ENCODE results near the gene ZFAND3. TPM values are rescaled to one million over a fixed set of nuclear protein-coding genes. Genes with fewer than 3 reads are reported as not detected.

Gene ZFAND3
- total RNA-seq, 1 experiment from 2014 or later, result 34.7 TPM

DNA sequence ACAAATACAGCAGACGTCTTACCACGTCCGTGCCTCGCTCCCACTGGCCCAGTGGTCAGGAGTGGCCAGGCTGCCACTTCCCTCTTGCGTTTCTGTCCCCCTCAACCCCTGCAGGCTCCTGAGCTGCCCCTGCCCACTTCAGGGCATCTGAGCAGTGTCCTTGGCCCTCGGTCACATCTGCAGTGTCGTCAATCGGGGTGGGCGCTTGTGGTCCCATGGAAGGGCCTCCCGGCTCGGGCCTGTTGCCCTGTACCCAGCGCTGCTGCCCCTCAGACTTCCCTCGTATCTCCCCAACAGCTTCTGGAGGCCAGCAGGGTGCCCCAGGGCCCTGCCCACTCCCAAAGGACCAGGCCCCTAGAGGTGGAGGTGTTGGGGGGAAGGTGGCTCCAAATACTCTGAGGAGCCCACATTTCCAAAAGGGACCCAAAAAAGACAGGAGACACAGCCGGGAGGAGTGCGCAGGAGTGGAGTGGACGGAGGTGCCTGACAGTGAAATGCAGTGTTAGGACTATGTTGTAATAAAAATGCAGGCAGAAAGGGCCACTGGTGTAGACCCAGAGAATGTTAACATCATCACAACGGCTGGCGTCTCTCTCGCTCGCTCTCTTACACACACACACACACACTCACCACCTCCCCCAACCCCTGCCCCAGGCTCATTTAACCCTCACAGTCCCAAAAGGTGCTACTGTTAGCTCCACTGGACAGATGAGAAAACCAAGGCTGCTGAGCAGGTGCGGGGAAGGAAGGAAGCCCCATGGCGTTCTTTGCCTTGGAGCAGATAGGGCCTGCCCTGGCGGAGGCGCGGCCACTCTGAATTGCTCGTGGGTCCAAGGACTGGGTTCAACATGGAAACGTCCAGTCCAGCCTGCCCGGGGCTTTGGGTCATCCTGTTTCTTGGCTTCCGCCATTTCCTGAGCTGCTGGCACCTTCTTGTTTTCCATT, 343.9 kb downstream of the ZFAND3 start:
- in situ Hi-C loops (cut with HindIII; ENCODE audit: low sequenced_read_pairs), result no loop called here
- DNase-seq (ENCODE audit: low spot score), result no peak

GRCh38 chr6:38164131-38164481, 344.6 kb downstream of the ZFAND3 start:
- in situ Hi-C loops (cut with HindIII; ENCODE audit: low sequenced_read_pairs), result no loop called here
- no peak for DNase-seq (ENCODE audit: low spot score)

DNA sequence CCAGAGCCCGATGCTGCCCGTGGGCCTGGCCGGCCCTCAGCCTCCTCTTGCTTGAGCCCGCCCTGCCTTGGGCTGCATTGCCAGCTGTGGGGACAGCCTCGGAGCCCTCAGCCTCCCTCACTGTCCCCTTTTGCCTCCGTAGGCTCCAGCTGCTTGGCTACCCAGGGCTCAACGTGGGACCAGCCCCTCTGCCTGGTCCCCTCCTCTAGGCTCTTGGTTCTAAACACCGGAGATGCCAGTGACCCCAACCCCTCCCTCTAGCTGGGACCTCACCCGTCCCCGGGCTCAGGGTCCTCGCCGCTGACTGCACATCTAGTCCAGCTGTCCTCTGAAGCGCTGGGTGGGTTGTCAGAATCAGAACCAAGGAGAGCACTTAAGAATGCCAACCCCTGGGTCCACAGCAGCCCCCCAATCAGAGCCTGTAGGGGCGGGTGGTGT, 345.2 kb downstream of the ZFAND3 start:
- no peak for DNase-seq (ENCODE audit: low spot score)
- in situ Hi-C loops (cut with HindIII; ENCODE audit: low sequenced_read_pairs), result no loop called here

DNA sequence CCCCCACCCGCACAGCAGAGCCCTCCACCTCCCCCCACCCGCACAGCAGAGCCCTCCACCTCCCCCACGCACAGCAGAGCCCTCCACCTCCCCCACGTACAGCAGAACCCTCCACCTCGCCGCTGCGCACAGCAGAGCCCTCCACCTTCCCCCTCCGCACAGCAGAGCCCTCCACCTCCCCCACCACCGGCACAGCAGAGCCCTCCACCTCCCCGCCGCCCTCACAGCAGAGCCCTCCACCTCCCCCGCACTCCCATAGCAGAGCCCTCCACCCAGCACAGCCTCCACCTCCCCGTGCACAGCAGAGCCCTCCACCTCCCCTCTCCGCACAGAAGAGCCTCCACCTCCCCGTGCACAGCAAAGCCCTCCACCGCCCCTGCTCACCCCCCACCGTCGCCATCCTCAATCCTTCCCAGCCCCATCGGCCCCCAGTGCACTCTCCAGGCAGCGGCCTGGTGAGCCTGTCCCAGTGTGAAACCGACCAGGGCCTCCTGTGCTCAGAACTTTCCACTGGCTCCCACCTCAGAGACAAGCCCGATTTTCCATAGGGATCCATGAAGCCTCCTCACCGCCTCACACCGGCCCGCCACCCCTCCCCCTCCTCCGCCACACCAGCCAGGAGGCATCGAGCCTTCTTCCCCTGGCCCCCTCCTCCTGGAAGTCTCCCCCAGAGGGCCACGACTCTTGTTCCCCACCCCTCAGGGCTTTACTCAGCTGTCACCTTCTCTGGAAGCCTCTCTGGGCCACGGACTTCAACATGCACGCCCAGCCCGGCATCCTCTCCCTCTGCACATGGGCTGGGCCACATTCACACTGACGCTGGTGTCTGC, 347.1 kb downstream of the ZFAND3 start:
- DNase-seq (ENCODE audit: low spot score), result no peak
- in situ Hi-C loops (cut with HindIII; ENCODE audit: low sequenced_read_pairs), result no loop called here

DNA sequence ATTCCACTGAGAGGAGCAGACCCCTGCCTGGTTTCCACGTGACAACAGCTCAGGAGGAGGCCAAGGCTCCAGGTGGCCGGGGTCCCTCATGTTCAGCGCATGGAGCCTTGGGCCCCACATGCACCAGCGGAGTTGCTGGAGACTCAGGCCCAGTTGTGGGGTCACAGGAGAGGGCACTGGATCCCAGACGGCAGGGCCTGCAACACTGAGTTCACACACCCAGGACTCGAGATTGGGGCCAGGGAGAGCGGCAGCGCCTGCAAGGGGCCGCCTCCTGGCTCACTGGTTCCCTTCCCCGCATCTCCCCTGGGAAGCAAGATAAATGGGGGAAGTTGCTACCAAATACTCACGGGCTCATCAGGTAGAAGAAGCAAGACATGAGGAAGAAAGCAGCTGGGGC, 348.1 kb downstream of the ZFAND3 start:
- DNase-seq (ENCODE audit: low spot score), result no peak
- in situ Hi-C loops (cut with HindIII; ENCODE audit: low sequenced_read_pairs), result no loop called here

DNA sequence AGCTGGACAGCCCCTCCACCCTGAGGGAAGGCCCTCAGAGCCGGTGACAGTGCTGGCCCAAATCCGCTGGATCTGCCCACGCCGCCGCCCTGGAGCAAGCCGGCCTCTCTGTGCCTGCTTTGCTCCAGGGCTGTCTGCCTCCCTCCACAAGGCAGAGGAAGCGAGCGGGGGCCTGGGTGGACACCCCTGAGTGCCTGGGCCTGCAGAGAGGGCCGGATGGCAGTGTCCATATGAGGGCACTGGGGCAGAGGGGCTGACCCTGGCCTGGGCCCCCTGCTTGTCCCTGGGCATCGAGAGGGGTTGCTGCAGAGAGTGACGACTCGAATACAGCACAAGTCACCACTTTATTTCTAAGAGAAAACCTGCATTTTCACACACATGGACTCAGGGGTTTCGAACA, 348.6 kb downstream of the ZFAND3 start:
- DNase-seq (ENCODE audit: low spot score), result no peak
- in situ Hi-C loops (cut with HindIII; ENCODE audit: low sequenced_read_pairs), result no loop called here

- no peak for DNase-seq (ENCODE audit: low spot score)
- in situ Hi-C loops (cut with HindIII; ENCODE audit: low sequenced_read_pairs), result no loop called here
These were observed 349.2 kb downstream of the ZFAND3 start for GRCh38 chr6:38168699-38169098.

- in situ Hi-C loops (cut with HindIII; ENCODE audit: low sequenced_read_pairs), result no loop called here
- no peak for DNase-seq (ENCODE audit: low spot score)
These were observed 349.9 kb downstream of the ZFAND3 start for GRCh38 chr6:38169221-38169976.

DNA sequence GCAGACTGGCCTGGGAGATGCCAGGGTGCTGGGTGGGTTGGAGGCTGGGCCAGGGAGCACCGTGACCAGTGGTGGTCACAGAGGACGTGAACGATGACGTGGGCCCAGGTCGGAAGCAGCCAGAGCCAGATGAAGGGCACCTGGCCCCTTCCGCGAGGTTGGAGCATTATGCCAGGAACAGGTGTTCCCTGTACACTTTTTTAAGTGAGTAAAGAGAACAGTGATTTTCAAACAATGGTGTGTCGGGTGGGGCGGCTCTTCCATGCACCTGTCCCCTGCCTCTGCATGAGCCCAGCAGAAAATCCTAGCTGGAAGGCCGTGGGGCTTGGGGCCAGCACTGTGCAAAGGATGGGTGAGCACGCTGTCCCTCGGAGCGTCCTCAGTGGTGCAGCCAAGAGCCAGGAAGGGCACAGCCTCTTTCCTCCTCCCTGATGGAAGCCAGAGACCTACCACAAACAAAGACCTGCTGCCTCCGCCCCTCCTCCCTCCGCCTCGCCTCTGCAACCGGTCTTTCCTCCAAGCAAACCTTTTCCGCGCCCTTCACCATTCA, 350.5 kb downstream of the ZFAND3 start:
- DNase-seq (ENCODE audit: low spot score), result peak; percentile 27
- in situ Hi-C loops (cut with HindIII; ENCODE audit: low sequenced_read_pairs), result no loop called here

- no peak for DNase-seq (ENCODE audit: low spot score)
- in situ Hi-C loops (cut with HindIII; ENCODE audit: low sequenced_read_pairs), result no loop called here
These were observed 351.3 kb downstream of the ZFAND3 start for GRCh38 chr6:38170666-38171355.

DNA sequence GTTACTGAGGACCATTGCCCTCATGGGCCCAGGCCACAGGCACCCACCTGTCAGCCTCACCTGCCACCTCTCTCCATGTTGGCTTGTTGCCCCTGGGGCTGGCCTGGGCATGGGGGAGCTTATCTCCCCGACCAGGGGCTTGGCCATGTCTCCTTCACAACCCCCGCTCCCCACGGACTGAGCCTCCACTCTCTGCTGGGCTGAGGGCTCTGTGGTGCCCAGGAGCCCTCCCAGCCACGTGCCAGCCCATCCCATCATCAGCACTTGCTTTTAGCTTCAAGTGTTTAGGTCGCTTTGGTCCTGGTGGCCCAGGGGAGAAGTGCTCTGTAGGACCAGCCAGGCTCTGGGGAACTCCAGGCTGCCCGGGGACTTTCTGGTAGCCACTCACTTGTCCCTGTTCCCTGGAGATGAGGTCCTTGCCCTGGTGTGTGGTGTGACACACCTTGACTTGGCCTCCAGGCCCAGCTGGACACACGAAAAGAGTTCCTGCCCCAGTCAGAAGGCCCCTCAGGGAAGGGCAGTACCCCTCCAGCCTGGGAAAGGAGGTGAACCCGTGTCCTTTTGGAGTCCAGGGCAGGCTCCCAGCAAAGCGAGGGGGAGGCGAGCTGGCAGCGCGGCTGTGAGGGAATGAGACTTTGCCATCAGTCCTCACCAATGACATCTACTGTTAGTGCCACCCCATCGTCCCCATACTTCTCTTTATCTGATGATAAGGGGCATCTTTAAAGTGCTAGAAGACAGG, 352.6 kb downstream of the ZFAND3 start:
- in situ Hi-C loops (cut with HindIII; ENCODE audit: low sequenced_read_pairs), result no loop called here
- no peak for DNase-seq (ENCODE audit: low spot score)

DNA sequence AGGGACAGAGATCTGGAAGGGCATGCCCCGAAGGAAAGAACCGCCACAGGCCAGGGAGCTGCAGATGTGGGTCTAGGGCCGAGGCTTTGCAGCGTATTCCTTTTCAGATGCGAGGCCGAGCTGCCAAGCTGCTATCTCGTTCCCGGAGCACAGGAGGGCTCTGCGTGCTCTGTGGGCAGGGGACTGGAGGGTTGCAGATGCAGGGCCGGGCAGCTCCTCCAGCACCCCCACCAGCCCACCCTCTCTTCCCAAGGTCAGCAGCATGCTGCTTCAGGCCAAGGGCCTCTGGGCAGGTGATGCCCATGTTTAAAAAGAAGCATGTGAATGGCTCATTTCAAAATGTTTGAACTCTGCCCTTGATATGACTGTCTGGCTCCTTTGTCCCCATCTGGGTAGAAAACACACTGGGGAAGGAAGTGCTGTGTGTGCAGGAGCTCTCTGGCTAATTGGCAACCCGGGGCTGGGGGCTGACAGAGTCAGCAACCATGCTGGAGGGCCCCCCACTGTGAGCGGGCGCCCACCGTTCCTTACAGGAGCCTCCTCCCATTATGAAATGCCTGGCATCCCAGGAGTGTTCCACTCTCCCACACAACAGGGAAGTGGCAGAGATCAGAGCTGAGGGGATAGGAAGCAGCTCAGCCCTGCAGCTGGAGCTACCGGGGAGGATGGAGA, 353.3 kb downstream of the ZFAND3 start:
- in situ Hi-C loops (cut with HindIII; ENCODE audit: low sequenced_read_pairs), result no loop called here
- no peak for DNase-seq (ENCODE audit: low spot score)

GRCh38 chr6:38173909-38174308, 354.4 kb downstream of the ZFAND3 start:
- in situ Hi-C loops (cut with HindIII; ENCODE audit: low sequenced_read_pairs), result no loop called here

GRCh38 chr6:38174315-38174714, 354.8 kb downstream of the ZFAND3 start:
- in situ Hi-C loops (cut with HindIII; ENCODE audit: low sequenced_read_pairs), result no loop called here

More at GRCh38 chr6:38173909-38174308, 354.4 kb downstream of the ZFAND3 start:
- DNase-seq (ENCODE audit: low spot score), result no peak

GRCh38 chr6:38174806-38175495, 355.4 kb downstream of the ZFAND3 start:
- in situ Hi-C loops (cut with HindIII; ENCODE audit: low sequenced_read_pairs), result no loop called here
- no peak for DNase-seq (ENCODE audit: low spot score)

More at GRCh38 chr6:38174315-38174714, 354.8 kb downstream of the ZFAND3 start:
- no peak for DNase-seq (ENCODE audit: low spot score)

GRCh38 chr6:38175786-38176185, 356.3 kb downstream of the ZFAND3 start:
- in situ Hi-C loops (cut with HindIII; ENCODE audit: low sequenced_read_pairs), result no loop called here
- no peak for DNase-seq (ENCODE audit: low spot score)

Measured in G401 (cell line).